Natural killer cell (primary cell): ENCODE data around the gene FRZB. TPM values are rescaled to one million over a fixed set of nuclear protein-coding genes. Genes with fewer than 3 reads are reported as not detected.

Experiments used
- ATAC-seq, 3 donors: fragments of 150-1000 bp in 2 of 3; fragments of 200-7000 bp in 1 of 3; cut with Tn5 transposase; 1 replicate in 1 of 3; 2 replicates in 2 of 3; pipeline ENCODE4 v1.10.0; 2021; ENCODE audit warnings: mild to moderate bottlenecking in 2 of 3, moderate library complexity in 2 of 3
- DNase-seq, 2 donors: peaks; one replicate each; pipeline versions ENCODE4 v3.0.0 to v3.0.0-alpha.2; 2013 to 2021; ENCODE audit warnings: mixed read lengths in 1 of 2
- H3K27ac ChIP-seq: one replicate; pipeline ENCODE4 v1.5.1; 2013; ENCODE audit warnings: mild to moderate bottlenecking, low read length
- H3K27me3 ChIP-seq: one replicate; pipeline ENCODE4 v1.6.1; 2013; ENCODE audit warnings: low read length; ENCODE audit not compliant: control insufficient read depth, insufficient read depth
- H3K36me3 ChIP-seq: one replicate; pipeline ENCODE4 v1.6.1; 2013; ENCODE audit warnings: low read length; ENCODE audit not compliant: control insufficient read depth, insufficient read depth
- H3K4me1 ChIP-seq: one replicate; pipeline ENCODE4 v1.6.1; 2013; ENCODE audit warnings: low read length; ENCODE audit not compliant: control insufficient read depth, insufficient read depth
- H3K4me3 ChIP-seq: one replicate; pipeline ENCODE4 v1.5.1; 2013; ENCODE audit warnings: low read length
- H3K9me3 ChIP-seq: one replicate; pipeline ENCODE4 v1.6.1; 2013; ENCODE audit warnings: low read length; ENCODE audit not compliant: control insufficient read depth, insufficient read depth
- H3K27ac Mint-ChIP-seq, 2 donors: one replicate each; pipeline ENCODE4 v1.8.0; 2022; ENCODE audit warnings: mild to moderate bottlenecking in 2 of 2, mixed read lengths in 2 of 2, moderate library complexity in 1 of 2
- H3K27me3 Mint-ChIP-seq, 2 donors: one replicate each; pipeline ENCODE4 v1.8.0; 2022; ENCODE audit warnings: low read depth in 2 of 2, mixed read lengths in 2 of 2
- H3K36me3 Mint-ChIP-seq: one replicate; pipeline ENCODE4 v1.8.0; 2022; ENCODE audit warnings: mixed read lengths
- H3K4me1 Mint-ChIP-seq, 2 donors: one replicate each; pipeline ENCODE4 v1.8.0; 2022; ENCODE audit warnings: mixed read lengths in 2 of 2
- H3K4me3 Mint-ChIP-seq: one replicate; pipeline ENCODE4 v1.8.0; 2022; ENCODE audit warnings: mild to moderate bottlenecking, moderate library complexity, mixed read lengths
- H3K9me3 Mint-ChIP-seq, 2 donors: one replicate each; pipeline ENCODE4 v1.8.0; 2022; ENCODE audit warnings: mixed read lengths in 2 of 2
- WGBS: methylation state at CpG from one replicate; pipeline ENCODE4 v1.1.7; 2013; ENCODE audit warnings: missing lambda C conversion rate; ENCODE audit not compliant: insufficient coverage; 5-methylcytosine and 5-hydroxymethylcytosine counted together
- intact Hi-C: fragments of 100-400 bp; cut with micrococcal nuclease; formaldehyde crosslinking; loops from one replicate; pipeline ENCODE4 v1.14.2; 2022
- total RNA-seq, 4 donors: library from RNA; stranded (reverse); fragments of 120-200 nt in 1 of 4; gene quantifications; one replicate each; pipeline versions ENCODE4 v1.2.3 to v1.2.4, GENCODE V29; 2013 to 2022
- TF ChIP-seq, protein P1 (sequence below): fragments of 200-600 bp; IDR thresholded peaks from one replicate; pipeline ENCODE4 v1.8.0; 2022; ENCODE audit warnings: antibody characterized with exemption

FRZB gene
- total RNA-seq, 3 donors from 2014 or later (not counting 1 experiment from before 2014, with no cell fraction given) = not detected

- DNase-seq (no peak), ATAC-seq (no peak)
- Mint-ChIP-seq H3K9me3 (no peaks in the 10 kb centered on the region), H3K4me1 (no peaks in the 10 kb centered on the region), H3K27ac (no peak overlapping the region), H3K36me3 (no peaks in the 10 kb centered on the region), H3K4me3 (no peak overlapping the region), H3K27me3 (peaks cover 9 to 11% of the 10 kb centered on the region in 2 donors)
- no peaks in the 10 kb centered on the region for H3K9me3 ChIP-seq
- H3K27me3 ChIP-seq = no peaks in the 10 kb centered on the region
- intact Hi-C loops = no loop called here
- H3K36me3 ChIP-seq = no peaks in the 10 kb centered on the region
- H3K4me3 ChIP-seq = no peak overlapping the region
- TF ChIP-seq, protein P1, sequence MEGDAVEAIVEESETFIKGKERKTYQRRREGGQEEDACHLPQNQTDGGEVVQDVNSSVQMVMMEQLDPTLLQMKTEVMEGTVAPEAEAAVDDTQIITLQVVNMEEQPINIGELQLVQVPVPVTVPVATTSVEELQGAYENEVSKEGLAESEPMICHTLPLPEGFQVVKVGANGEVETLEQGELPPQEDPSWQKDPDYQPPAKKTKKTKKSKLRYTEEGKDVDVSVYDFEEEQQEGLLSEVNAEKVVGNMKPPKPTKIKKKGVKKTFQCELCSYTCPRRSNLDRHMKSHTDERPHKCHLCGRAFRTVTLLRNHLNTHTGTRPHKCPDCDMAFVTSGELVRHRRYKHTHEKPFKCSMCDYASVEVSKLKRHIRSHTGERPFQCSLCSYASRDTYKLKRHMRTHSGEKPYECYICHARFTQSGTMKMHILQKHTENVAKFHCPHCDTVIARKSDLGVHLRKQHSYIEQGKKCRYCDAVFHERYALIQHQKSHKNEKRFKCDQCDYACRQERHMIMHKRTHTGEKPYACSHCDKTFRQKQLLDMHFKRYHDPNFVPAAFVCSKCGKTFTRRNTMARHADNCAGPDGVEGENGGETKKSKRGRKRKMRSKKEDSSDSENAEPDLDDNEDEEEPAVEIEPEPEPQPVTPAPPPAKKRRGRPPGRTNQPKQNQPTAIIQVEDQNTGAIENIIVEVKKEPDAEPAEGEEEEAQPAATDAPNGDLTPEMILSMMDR = no peak
- H3K4me1 ChIP-seq = no peaks in the 10 kb centered on the region
- WGBS = 85% methylated on average over 5 of the region's 5 CpGs
- H3K27ac ChIP-seq = no peak overlapping the region
Observed at GRCh38 chr2:182824056-182824766, 42.2 kb downstream of the FRZB start.

DNA sequence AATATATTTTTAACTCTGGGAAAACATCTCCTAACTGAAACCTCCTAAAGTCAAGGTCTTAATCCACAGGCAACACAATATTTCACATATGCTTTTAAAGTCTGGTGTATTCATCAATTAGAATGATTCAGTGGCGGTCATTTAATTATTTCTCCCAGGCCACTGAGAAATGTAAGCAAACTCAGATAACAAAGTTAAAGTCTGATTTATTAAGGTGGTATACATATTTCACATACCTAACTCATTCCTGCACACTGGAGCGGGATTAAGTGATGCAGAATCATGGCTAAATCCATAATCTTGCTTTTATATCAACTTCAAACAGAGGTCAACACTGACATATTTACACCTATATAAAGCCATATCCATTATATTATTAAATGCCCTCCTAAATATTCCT, 43.7 kb downstream of the FRZB start:
- H3K27me3 Mint-ChIP-seq = peaks cover 0 to 11% of the 10 kb centered on the region in 2 donors
- no peaks in the 10 kb centered on the region for H3K36me3 Mint-ChIP-seq
- Histone ChIP-seq H3K4me1 (no peaks in the 10 kb centered on the region), H3K27me3 (no peaks in the 10 kb centered on the region), H3K27ac (no peak overlapping the region), H3K9me3 (no peaks in the 10 kb centered on the region), H3K4me3 (no peak overlapping the region), H3K36me3 (no peaks in the 10 kb centered on the region)
- DNase-seq (no peak), ATAC-seq (no peak)
- H3K27ac Mint-ChIP-seq = no peak overlapping the region
- H3K4me1 Mint-ChIP-seq = no peaks in the 10 kb centered on the region
- TF ChIP-seq, protein P1 = no peak
- 91% methylated on average over 1 of the region's 2 CpGs for WGBS
- H3K9me3 Mint-ChIP-seq = no peaks in the 10 kb centered on the region
- intact Hi-C loops = no loop called here
- H3K4me3 Mint-ChIP-seq = no peak overlapping the region

- TF ChIP-seq, protein P1 = no peak
- intact Hi-C loops = no loop called here
- no peak overlapping the region for H3K4me3 Mint-ChIP-seq
Observed at GRCh38 chr2:182821182-182821581, 45.3 kb downstream of the FRZB start.

GRCh38 chr2:182819412-182819811, 47.0 kb downstream of the FRZB start:
- peaks cover 0 to 6% of the 10 kb centered on the region in 2 donors for H3K27me3 Mint-ChIP-seq
- no peaks in the 10 kb centered on the region for H3K36me3 Mint-ChIP-seq
- Histone ChIP-seq H3K9me3 (no peaks in the 10 kb centered on the region), H3K4me1 (no peaks in the 10 kb centered on the region), H3K27ac (no peak overlapping the region), H3K27me3 (no peaks in the 10 kb centered on the region), H3K36me3 (no peaks in the 10 kb centered on the region), H3K4me3 (no peak overlapping the region)
- no peaks in the 10 kb centered on the region for H3K4me1 Mint-ChIP-seq
- no peak overlapping the region for H3K4me3 Mint-ChIP-seq
- intact Hi-C loops = no loop called here
- 91% methylated on average over 3 of the region's 4 CpGs for WGBS
- H3K27ac Mint-ChIP-seq = no peak overlapping the region
- TF ChIP-seq, protein P1 = no peak
- DNase-seq (no peak), ATAC-seq (no peak)
- no peaks in the 10 kb centered on the region for H3K9me3 Mint-ChIP-seq

More at GRCh38 chr2:182821182-182821581, 45.3 kb downstream of the FRZB start:
- WGBS = 100% methylated on average over 1 of the region's 2 CpGs
- Mint-ChIP-seq H3K9me3 (no peaks in the 10 kb centered on the region), H3K27ac (no peak overlapping the region), H3K36me3 (no peaks in the 10 kb centered on the region), H3K4me1 (no peaks in the 10 kb centered on the region), H3K27me3 (peaks cover 0 to 6% of the 10 kb centered on the region in 2 donors)
- Histone ChIP-seq H3K4me1 (no peaks in the 10 kb centered on the region), H3K4me3 (no peak overlapping the region), H3K36me3 (no peaks in the 10 kb centered on the region), H3K27ac (no peak overlapping the region), H3K9me3 (no peaks in the 10 kb centered on the region), H3K27me3 (no peaks in the 10 kb centered on the region)
- no peak for DNase-seq
- no peak for ATAC-seq
